C1 segment of cervical spinal cord (tissue), 14 donors: ENCODE measurements around the gene ZSCAN5A.
"Not testable (repeated sequence)": the region's sequence is repeated elsewhere in the genome, so short reads cannot be mapped to it uniquely, and the experiment has no call there.

Experiments used
- DNase-seq, 14 donors: peaks; one replicate each; lab custom pipeline; 2025; lab: John Stamatoyannopoulos, UW

The ZSCAN5A gene

GRCh38 chr19:56314018-56314380, 640 bp downstream of the ZSCAN5A start:
- no peak for DNase-seq

GRCh38 chr19:56312787-56313657, 1.6 kb downstream of the ZSCAN5A start:
- DNase-seq, result no peak

GRCh38 chr19:56312342-56312741, 2.3 kb downstream of the ZSCAN5A start:
- DNase-seq, result no peak

- peak in 1 of 14 donors; percentile 7 for DNase-seq
Measured at GRCh38 chr19:56310462-56310861, 4.2 kb downstream of the ZSCAN5A start.

- peak in 1 of 14 donors; percentile 7 for DNase-seq
Measured at GRCh38 chr19:56309511-56310185, 5.0 kb downstream of the ZSCAN5A start.

GRCh38 chr19:56308792-56309191, 5.8 kb downstream of the ZSCAN5A start:
- DNase-seq, result no peak

- DNase-seq, result not testable (repeated sequence)
Measured at GRCh38 chr19:56307062-56307461, 7.6 kb downstream of the ZSCAN5A start.

GRCh38 chr19:56306016-56306415, 8.6 kb downstream of the ZSCAN5A start:
- DNase-seq, result no peak

GRCh38 chr19:56304243-56304642, 10.4 kb downstream of the ZSCAN5A start:
- no peak for DNase-seq

GRCh38 chr19:56301886-56302620, 12.6 kb downstream of the ZSCAN5A start:
- DNase-seq, result no peak

- DNase-seq, result no peak
Measured at GRCh38 chr19:56301155-56301554, 13.5 kb downstream of the ZSCAN5A start.

- DNase-seq, result no peak
Measured at GRCh38 chr19:56299688-56300087, 15.0 kb downstream of the ZSCAN5A start.

- DNase-seq, result no peak
Measured at GRCh38 chr19:56297010-56297409, 17.6 kb downstream of the ZSCAN5A start.

- no peak for DNase-seq
Measured at GRCh38 chr19:56295531-56296455, 18.8 kb downstream of the ZSCAN5A start.

- peak in 4 of 14 donors; percentile 5 to 27 (median 18) for DNase-seq
Measured at GRCh38 chr19:56294549-56294948, 20.1 kb downstream of the ZSCAN5A start.

- no peak for DNase-seq
Measured at GRCh38 chr19:56291867-56292266, 22.8 kb downstream of the ZSCAN5A start.

GRCh38 chr19:56290104-56290503, 24.5 kb downstream of the ZSCAN5A start:
- no peak for DNase-seq

- DNase-seq, result no peak
Measured at GRCh38 chr19:56284746-56285145, 29.9 kb downstream of the ZSCAN5A start.

- DNase-seq, result no peak
Measured at GRCh38 chr19:56282809-56283208, 31.8 kb downstream of the ZSCAN5A start.

- no peak for DNase-seq
Measured at GRCh38 chr19:56273563-56274117, 41.0 kb downstream of the ZSCAN5A start.
